Trophoblast cell (in vitro differentiated cells and primary cell): ENCODE data around the gene ZNF655.

Experiments
- DNase-seq, 2 donors: peaks; one replicate each; pipeline ENCODE4 v3.0.0-alpha.2; 2016
- H2AFZ ChIP-seq: 2 replicates; pipeline ENCODE4 v1.6.1; 2013; ENCODE audit warnings: low read length, moderate library complexity, mild to moderate bottlenecking; ENCODE audit not compliant: insufficient read depth, poor library complexity
- H2AK5ac ChIP-seq: 2 replicates; pipeline ENCODE4 v1.6.1; 2013; ENCODE audit warnings: mild to moderate bottlenecking, low read length
- H2BK120ac ChIP-seq: 2 replicates; pipeline ENCODE4 v1.6.1; 2013; ENCODE audit warnings: low read length, mild to moderate bottlenecking, moderate library complexity; ENCODE audit not compliant: insufficient read depth, poor library complexity
- H2BK12ac ChIP-seq: 2 replicates; pipeline ENCODE4 v1.6.1; 2013; ENCODE audit warnings: mild to moderate bottlenecking, low read length, moderate library complexity
- H2BK5ac ChIP-seq: 2 replicates; pipeline ENCODE4 v1.6.1; 2013; ENCODE audit warnings: low read length, low read depth, moderate library complexity, mild to moderate bottlenecking; ENCODE audit not compliant: poor library complexity
- H3K14ac ChIP-seq: 2 replicates; pipeline ENCODE4 v1.6.1; 2013; ENCODE audit warnings: mild to moderate bottlenecking, low read length
- H3K18ac ChIP-seq: 2 replicates; pipeline ENCODE4 v1.6.1; 2013; ENCODE audit warnings: mild to moderate bottlenecking, low read length
- H3K23ac ChIP-seq: 2 replicates; pipeline ENCODE4 v1.6.1; 2013; ENCODE audit warnings: low read length
- H3K27ac ChIP-seq: 2 replicates; pipeline ENCODE4 v1.5.1; 2013; ENCODE audit warnings: low read depth, mild to moderate bottlenecking, inconsistent platforms, low read length, moderate library complexity
- H3K27me3 ChIP-seq: 2 replicates; pipeline ENCODE4 v1.6.1; 2013; ENCODE audit warnings: inconsistent platforms, mild to moderate bottlenecking, low read length, moderate library complexity; ENCODE audit not compliant: insufficient read depth
- H3K36me3 ChIP-seq, 2 experiments: 1 replicate in 1 of 2; 2 replicates in 1 of 2; pipeline ENCODE4 v1.6.1; 2013; ENCODE audit warnings: low read length in 2 of 2, mild to moderate bottlenecking in 2 of 2, moderate library complexity in 1 of 2; ENCODE audit not compliant: insufficient read depth in 2 of 2, control insufficient read depth in 1 of 2
- H3K4ac ChIP-seq: 2 replicates; pipeline ENCODE4 v1.6.1; 2013; ENCODE audit warnings: low read depth, mild to moderate bottlenecking, low read length, moderate library complexity
- H3K4me1 ChIP-seq, 2 experiments: 1 replicate in 1 of 2; 2 replicates in 1 of 2; pipeline ENCODE4 v1.6.1; 2013; ENCODE audit warnings: low read length in 2 of 2, mild to moderate bottlenecking in 2 of 2, moderate library complexity in 1 of 2; ENCODE audit not compliant: insufficient read depth in 2 of 2, control insufficient read depth in 1 of 2
- H3K4me2 ChIP-seq: 2 replicates; pipeline ENCODE4 v1.6.1; 2013; ENCODE audit warnings: inconsistent platforms, mild to moderate bottlenecking, low read length, moderate library complexity
- H3K4me3 ChIP-seq: 2 replicates; pipeline ENCODE4 v1.5.1; 2013; ENCODE audit warnings: mild to moderate bottlenecking, low read depth, low read length, inconsistent platforms
- H3K79me1 ChIP-seq: one replicate; pipeline ENCODE4 v1.6.1; 2013; ENCODE audit warnings: low read length
- H3K79me2 ChIP-seq: 2 replicates; pipeline ENCODE4 v1.6.1; 2013; ENCODE audit warnings: low read length, mild to moderate bottlenecking; ENCODE audit not compliant: control insufficient read depth, insufficient read depth, poor library complexity
- H3K9ac ChIP-seq: 2 replicates; pipeline ENCODE4 v1.6.1; 2013; ENCODE audit warnings: mild to moderate bottlenecking, low read length
- H3K9me3 ChIP-seq: 2 replicates; pipeline ENCODE4 v1.6.1; 2013; ENCODE audit warnings: low read depth, mild to moderate bottlenecking, control low read depth, inconsistent platforms, low read length; ENCODE audit not compliant: insufficient read depth
- H4K12ac ChIP-seq: 2 replicates; pipeline ENCODE4 v1.6.1; 2013; ENCODE audit warnings: low read depth, mild to moderate bottlenecking, low read length, moderate library complexity
- H4K8ac ChIP-seq: 2 replicates; pipeline ENCODE4 v1.6.1; 2013; ENCODE audit warnings: low read depth, mild to moderate bottlenecking, low read length, moderate library complexity
- H4K91ac ChIP-seq: one replicate; pipeline ENCODE4 v1.6.1; 2013; ENCODE audit warnings: low read depth, mild to moderate bottlenecking, low read length, moderate library complexity
- WGBS: extraction: QIAGEN DNeasy Blood & Tissue Kit; methylation state at CpG from one replicate; pipeline ENCODE4 v1.1.7; 2013; ENCODE audit warnings: missing lambda C conversion rate; ENCODE audit not compliant: insufficient read length, insufficient coverage; ENCODE audit errors: extremely low coverage; 5-methylcytosine and 5-hydroxymethylcytosine counted together

Gene ZNF655

DNA sequence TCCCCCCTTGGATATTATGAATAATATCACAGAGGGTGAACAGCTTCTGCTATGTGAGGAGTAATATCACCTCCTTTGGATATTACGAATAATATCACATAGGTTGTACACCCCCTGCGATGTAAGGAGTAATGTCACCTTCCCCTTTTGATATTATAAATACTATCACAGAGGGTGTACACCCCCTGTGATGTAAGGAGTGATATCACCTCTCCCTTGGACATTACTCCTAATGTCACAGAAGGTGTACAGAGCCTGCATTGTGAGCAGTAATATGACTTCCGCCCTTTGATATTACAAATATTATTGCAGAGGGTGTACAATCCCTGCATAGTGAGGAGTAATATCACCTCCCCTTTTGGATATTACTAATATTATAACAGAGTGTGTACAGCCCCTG lies 30.4 kb downstream of the ZNF655 start:
- Histone ChIP-seq H3K18ac (no peak overlapping the region), H3K9ac (no peak overlapping the region), H3K4me2 (no peak overlapping the region), H3K9me3 (no peaks in the 10 kb centered on the region), H3K27me3 (no peaks in the 10 kb centered on the region), H4K12ac (no peak overlapping the region), H3K79me2 (no peaks in the 10 kb centered on the region), H3K4ac (no peak overlapping the region), H3K4me3 (no peak overlapping the region), H2BK12ac (no peak overlapping the region), H3K14ac (no peak overlapping the region), H3K36me3 (no peaks in the 10 kb centered on the region), H2AFZ (no peak overlapping the region), H2AK5ac (no peak overlapping the region), H3K27ac (no peak overlapping the region), H2BK5ac (no peak overlapping the region), H2BK120ac (no peak overlapping the region), H4K8ac (no peak overlapping the region), H3K4me1 (no peaks in the 10 kb centered on the region), H4K91ac (no peak overlapping the region), H3K23ac (no peak overlapping the region), H3K79me1 (no peaks in the 10 kb centered on the region)
- no CpG with 5 or more reads among the region's 3 CpGs for WGBS
- no peak for DNase-seq

DNA sequence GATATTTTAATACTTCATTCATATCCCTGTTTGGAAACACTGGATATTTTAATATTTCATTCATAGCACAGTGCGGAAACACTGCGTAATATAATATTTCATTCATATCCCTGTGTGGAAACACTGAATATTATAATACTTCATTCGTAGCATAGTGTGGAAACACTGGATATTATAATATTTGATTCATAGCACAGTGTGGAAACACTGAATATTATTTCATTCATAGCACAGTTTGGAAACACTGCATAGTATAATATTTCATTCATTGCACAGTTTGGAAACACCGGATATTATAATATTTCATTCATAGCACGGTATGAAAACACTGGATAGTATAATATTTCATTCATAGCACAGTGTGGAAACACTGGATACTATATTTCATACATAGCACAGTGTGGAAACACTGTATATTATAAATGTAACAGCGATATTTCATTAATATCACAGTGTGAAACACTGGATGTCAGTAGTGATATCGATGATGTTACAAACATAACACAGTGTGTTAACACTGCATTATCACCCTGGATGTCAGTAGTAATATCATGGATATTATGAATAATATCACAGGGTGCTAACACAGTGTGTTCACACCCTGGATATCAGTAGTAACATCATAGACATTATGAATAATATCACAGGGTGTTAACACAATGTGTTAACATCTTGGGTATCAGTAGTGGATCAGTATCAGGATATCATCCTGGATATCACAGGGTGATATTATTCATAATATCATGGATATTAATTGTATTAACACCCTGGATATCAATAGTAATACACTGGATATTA lies 36.7 kb downstream of the ZNF655 start:
- Histone ChIP-seq H3K36me3 (no peaks in the 10 kb centered on the region), H2BK12ac (no peak overlapping the region), H2AK5ac (no peak overlapping the region)

DNA sequence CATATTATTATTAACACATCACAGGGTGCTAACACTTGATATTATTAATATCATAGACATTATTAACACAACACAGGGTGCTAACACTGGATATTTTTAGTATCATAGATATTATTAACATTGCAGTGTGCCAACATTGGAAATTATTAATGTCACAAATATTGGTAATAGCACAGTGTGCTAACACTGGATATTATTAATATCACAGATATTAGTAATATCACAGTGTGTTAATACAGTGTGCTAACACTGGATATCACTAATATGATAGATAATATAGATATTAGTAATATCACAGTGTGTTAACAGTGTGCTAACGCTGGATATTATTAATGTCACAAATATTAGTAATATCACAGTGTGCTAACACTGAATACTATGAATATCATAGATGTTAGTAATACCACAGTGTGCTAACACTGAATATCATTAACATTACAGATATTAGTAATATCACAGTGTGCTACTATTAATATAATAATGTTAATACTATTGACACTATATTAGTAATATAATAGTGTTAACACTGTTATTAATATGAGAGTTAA lies 38.0 kb downstream of the ZNF655 start:
- Histone ChIP-seq H3K79me1 (no peaks in the 10 kb centered on the region), H3K23ac (no peak overlapping the region), H3K4me1 (no peaks in the 10 kb centered on the region), H4K91ac (no peak overlapping the region), H2BK12ac (no peak overlapping the region), H4K8ac (no peak overlapping the region), H2AFZ (no peak overlapping the region), H3K4me2 (no peak overlapping the region), H2AK5ac (no peak overlapping the region), H2BK120ac (no peak overlapping the region), H3K27me3 (no peaks in the 10 kb centered on the region), H4K12ac (no peak overlapping the region), H3K4ac (no peak overlapping the region), H3K36me3 (no peaks in the 10 kb centered on the region), H3K27ac (no peak overlapping the region), H3K4me3 (no peak overlapping the region), H3K14ac (no peak overlapping the region), H3K18ac (no peak overlapping the region), H2BK5ac (no peak overlapping the region), H3K9ac (no peak overlapping the region), H3K9me3 (no peaks in the 10 kb centered on the region), H3K79me2 (no peaks in the 10 kb centered on the region)
- DNase-seq, result no peak
- no CpG with 5 or more reads among the region's 1 CpG for WGBS

More for the DNA sequence above, 36.7 kb downstream of the ZNF655 start:
- Histone ChIP-seq H3K9me3 (no peaks in the 10 kb centered on the region), H3K4me1 (no peaks in the 10 kb centered on the region), H3K4ac (no peak overlapping the region), H3K79me2 (no peaks in the 10 kb centered on the region), H3K4me2 (no peak overlapping the region), H3K14ac (no peak overlapping the region), H2AFZ (no peak overlapping the region), H3K18ac (no peak overlapping the region), H3K9ac (no peak overlapping the region), H3K79me1 (no peaks in the 10 kb centered on the region), H3K27me3 (no peaks in the 10 kb centered on the region), H4K91ac (no peak overlapping the region), H3K4me3 (no peak overlapping the region), H4K12ac (no peak overlapping the region), H3K23ac (no peak overlapping the region), H3K27ac (no peak overlapping the region), H4K8ac (no peak overlapping the region), H2BK5ac (no peak overlapping the region), H2BK120ac (no peak overlapping the region)
- no CpG with 5 or more reads among the region's 7 CpGs for WGBS
- DNase-seq, result no peak

DNA sequence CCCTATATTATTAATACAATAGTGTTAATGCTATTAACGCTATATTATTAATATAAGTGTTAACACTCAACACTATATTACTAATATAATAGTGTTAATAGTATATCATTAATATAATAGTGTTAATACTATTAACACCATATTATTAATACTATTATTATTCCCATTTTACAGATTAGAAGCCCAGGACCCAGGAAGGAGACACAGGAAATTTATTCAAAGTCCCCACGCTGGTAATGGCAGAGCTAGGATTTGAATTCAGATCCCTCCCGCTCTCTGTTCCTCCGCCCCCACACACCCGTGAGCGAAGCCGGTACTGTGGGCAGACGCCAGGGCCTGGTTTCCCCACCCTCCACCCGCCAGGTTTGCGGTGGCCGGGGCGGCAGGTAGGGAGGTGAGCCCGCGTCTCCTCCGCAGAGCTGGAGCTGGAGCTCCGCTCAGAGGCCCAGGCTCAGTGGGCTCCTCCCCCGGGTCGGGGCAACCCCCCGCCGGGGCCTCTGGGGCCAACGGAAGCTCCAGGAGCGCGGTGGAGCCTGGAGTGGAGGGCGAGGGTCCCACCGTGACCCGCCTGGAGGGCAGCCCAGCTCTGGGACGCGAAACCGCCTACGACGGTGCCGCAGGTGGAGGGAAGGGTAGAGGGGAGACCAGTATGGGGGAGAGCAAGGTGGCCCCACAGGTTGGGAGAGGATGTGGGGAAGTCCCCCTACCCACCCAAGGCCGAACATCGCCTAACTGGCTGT lies 39.5 kb downstream of the ZNF655 start, which contains the start of gene TMEM225B:
TSS of gene TMEM225B (plus strand) at position 506 of the 740 bp plus-strand sequence. CDS start 6,122 bp downstream, outside the sequence.
- Histone ChIP-seq H2BK12ac (no peak within 1 kb of the TSS), H2BK120ac (no peak within 1 kb of the TSS), H3K9ac (no peak within 1 kb of the TSS), H3K4ac (no peak within 1 kb of the TSS), H4K91ac (no peak within 1 kb of the TSS), H3K14ac (no peak within 1 kb of the TSS), H4K12ac (no peak within 1 kb of the TSS), H2AK5ac (no peak within 1 kb of the TSS), H3K79me1 (no peaks in the 10 kb centered on the region), H3K27ac (no peak within 1 kb of the TSS), H3K79me2 (no peaks in the 10 kb centered on the region), H3K4me1 (no peaks in the 10 kb centered on the region), H3K36me3 (no peaks in the 10 kb centered on the region), H3K4me3 (no peak within 1 kb of the TSS), H2AFZ (no peak within 1 kb of the TSS), H3K4me2 (no peak within 1 kb of the TSS), H4K8ac (no peak within 1 kb of the TSS), H2BK5ac (no peak within 1 kb of the TSS), H3K23ac (no peak within 1 kb of the TSS), H3K9me3 (no peaks in the 10 kb centered on the region), H3K18ac (no peak within 1 kb of the TSS), H3K27me3 (no peaks in the 10 kb centered on the region)
- no peak for DNase-seq
- WGBS, result no CpG with 5 or more reads among the region's 34 CpGs
